GM12865 (cell line): Measurements from ENCODE around the gene PNMA6A.
"Not testable (repeated sequence)": the region's sequence is repeated elsewhere in the genome, so short reads cannot be mapped to it uniquely, and the experiment has no call there.

Experiments
- DNase-seq: peaks from one replicate; pipeline ENCODE4 v3.0.0; 2010; ENCODE audit warnings: low read depth
- H3K4me3 ChIP-seq: 2 replicates; pipeline ENCODE4 v1.5.1; 2011; ENCODE audit warnings: mild to moderate bottlenecking, low read depth, low read length, control low read depth
- CTCF ChIP-seq: IDR thresholded peaks from 2 replicates; pipeline ENCODE4 v1.5.1; 2011; ENCODE audit warnings: low read length, control low read depth, low read depth, inconsistent platforms; ENCODE audit not compliant: insufficient read depth; ENCODE audit errors: missing control alignments

The PNMA6A gene

DNA sequence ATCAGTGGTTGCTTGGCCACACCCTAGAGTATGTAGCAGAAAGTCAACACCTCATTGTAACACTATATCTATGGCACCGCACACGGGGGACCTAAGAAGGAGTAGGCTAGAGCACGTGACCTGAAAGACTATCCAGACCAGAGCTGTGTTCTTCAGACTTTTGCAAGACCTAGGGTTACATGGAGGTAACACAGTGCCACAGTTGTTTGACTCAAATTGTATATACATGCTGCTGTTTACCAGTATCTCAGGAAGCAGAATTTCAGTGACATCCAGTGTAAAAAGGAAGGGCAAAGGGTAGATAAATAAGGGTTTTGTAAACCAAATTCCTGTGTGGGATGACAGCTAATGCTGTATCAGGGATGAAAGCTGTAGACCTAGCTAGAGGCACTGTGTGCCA, 30.2 kb downstream of the PNMA6A start:
- TF ChIP-seq CTCF: no peak
- H3K4me3 ChIP-seq: no peak overlapping the region
- no peak for DNase-seq

DNA sequence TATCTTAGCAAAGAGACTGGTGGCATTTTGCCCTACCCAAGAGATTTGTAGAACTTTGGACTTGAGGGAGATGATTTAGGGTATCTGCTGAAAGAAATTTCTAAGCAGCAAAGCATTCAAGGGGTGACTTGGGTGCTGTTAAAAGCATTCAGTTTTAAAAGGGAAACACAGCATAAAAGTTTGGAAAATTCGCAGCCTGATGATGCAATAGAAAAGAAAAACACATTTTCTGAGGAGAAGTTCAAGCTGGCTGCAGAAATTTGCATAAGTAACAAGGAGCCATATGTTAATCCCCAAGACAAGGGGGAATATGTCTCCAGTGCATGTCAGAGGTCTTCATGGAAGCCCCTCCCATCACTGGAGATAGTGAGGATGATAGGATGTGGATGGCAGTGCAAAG, 32.7 kb downstream of the PNMA6A start:
- not testable (repeated sequence) for DNase-seq, H3K4me3 ChIP-seq

- not testable (repeated sequence) for H3K4me3 ChIP-seq, DNase-seq
These were observed 34.0 kb downstream of the PNMA6A start for GRCh38 chrX:153106092-153106801.

- not testable (repeated sequence) for DNase-seq, H3K4me3 ChIP-seq
These were observed 38.5 kb downstream of the PNMA6A start for GRCh38 chrX:153110735-153111134.

DNA sequence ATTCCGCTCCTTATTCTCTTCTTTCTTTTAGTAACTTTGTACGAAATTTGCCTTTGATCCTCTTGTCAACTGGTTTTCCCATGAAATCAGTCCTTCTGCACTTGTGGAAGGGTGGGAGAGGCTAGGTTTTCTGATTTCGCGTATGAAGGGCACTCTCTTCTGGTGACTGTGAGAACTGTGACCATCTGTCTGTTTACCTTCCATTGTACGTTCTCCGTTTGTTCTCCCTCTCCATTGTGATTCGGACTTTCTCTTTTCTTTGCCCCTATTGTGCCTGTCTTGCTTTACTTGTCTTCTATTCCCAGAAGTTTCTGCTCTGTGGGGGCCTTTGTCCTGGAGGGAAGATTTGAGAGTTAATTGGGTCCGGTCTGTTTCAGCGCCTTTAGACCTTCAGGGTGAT, 41.6 kb downstream of the PNMA6A start:
- DNase-seq, H3K4me3 ChIP-seq: not testable (repeated sequence)

DNA sequence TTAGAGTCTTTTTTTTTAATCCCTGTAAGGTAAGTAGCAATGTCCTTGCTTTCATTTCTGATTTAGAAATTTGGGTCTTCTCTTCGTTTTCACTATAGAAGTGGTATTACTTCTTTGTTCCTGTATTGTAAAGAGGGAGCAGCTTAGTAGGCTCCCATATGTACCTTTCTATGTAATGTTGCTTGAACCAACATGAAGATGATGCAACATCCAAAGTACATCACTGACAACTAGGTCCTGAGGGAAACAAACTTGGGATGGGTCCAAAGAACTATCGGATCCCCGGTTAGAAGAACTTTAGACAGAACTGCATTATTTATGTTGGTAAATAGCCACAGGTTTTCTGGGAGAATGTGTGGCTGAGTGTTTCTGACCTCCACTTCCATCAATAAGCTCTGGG, 45.5 kb downstream of the PNMA6A start:
- not testable (repeated sequence) for DNase-seq, H3K4me3 ChIP-seq

GRCh38 chrX:153120230-153120629, 48.0 kb downstream of the PNMA6A start:
- H3K4me3 ChIP-seq, DNase-seq: not testable (repeated sequence)

DNA sequence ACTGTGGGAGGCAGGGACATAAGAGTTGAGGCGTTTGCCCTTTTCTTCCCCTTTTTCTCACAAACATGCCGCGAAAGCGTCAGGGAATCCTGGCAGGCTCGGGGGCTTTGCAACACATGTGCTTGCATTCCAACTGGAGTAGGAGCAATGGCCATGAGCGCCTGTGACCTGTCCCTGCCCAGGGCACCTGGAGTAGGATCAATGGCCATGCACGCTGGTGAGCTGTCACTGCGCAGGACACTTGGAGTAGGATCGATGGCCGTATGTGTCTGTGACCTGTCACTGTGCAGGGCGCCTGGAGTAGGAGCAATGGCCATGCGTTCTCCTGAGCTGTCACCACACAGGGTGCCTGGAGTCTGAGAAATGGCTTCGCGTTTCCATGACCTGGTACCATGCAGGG, 51.2 kb downstream of the PNMA6A start:
- DNase-seq, H3K4me3 ChIP-seq: not testable (repeated sequence)
